HepG2 (cell line): ENCODE results near the gene MYD88. TPM values are rescaled to one million over a fixed set of nuclear protein-coding genes. Genes with fewer than 3 reads are reported as not detected.

Experiments
- ISL2 ChIP-seq: sonication (generic); formaldehyde crosslinking; IDR thresholded peaks from 2 replicates; pipeline ENCODE4 v1.5.0; 2020; ENCODE audit warnings: missing genetic modification reagents
- JUND ChIP-seq: sonication (generic); formaldehyde crosslinking; IDR thresholded peaks from 2 replicates; pipeline ENCODE4 v1.8.0; 2022; ENCODE audit warnings: mild to moderate bottlenecking, missing genetic modification reagents
- MXD4 ChIP-seq: IDR thresholded peaks from 2 replicates; pipeline ENCODE4 v1.6.1; 2016; ENCODE audit warnings: mild to moderate bottlenecking, missing biosample characterization, missing genetic modification reagents
- SRF ChIP-seq: IDR thresholded peaks from 2 replicates; pipeline ENCODE4 v1.6.1; 2011; ENCODE audit warnings: mild to moderate bottlenecking, low read depth, low read length, moderate library complexity
- SRY ChIP-seq: sonication (generic); formaldehyde crosslinking; IDR thresholded peaks from 2 replicates; pipeline ENCODE4 v1.8.0; 2022; ENCODE audit warnings: mild to moderate bottlenecking, missing genetic modification reagents
- TARDBP ChIP-seq: sonication (generic); formaldehyde crosslinking; IDR thresholded peaks from 2 replicates; pipeline ENCODE4 v1.8.0; 2022; ENCODE audit warnings: mild to moderate bottlenecking, missing genetic modification reagents
- ZNF383 ChIP-seq: sonication (generic); formaldehyde crosslinking; IDR thresholded peaks from 2 replicates; pipeline ENCODE4 v1.4.0; 2020; ENCODE audit warnings: missing genetic modification reagents, mild to moderate bottlenecking, borderline replicate concordance
- ZNF451 ChIP-seq: sonication (generic); formaldehyde crosslinking; IDR thresholded peaks from 2 replicates; pipeline ENCODE4 v1.5.0; 2020; ENCODE audit warnings: mild to moderate bottlenecking, missing genetic modification reagents
- ZNF556 ChIP-seq: sonication (generic); formaldehyde crosslinking; IDR thresholded peaks from 2 replicates; pipeline ENCODE4 v1.4.0; 2020; ENCODE audit warnings: mild to moderate bottlenecking, missing genetic modification reagents, borderline replicate concordance
- ZNF614 ChIP-seq: IDR thresholded peaks from 2 replicates; pipeline ENCODE4 v1.6.1; 2018; ENCODE audit warnings: missing biosample characterization, missing genetic modification reagents, inconsistent platforms, borderline replicate concordance
- polyA plus RNA-seq, 8 experiments: library from polyadenylated mRNA; depleted of rRNA in 3 of 8; stranded (reverse) in 7 of 8; unstranded in 1 of 8; fragments of >200 nt; fragmentation: Illumina TruSeq in 4 of 8; extraction: Trizol in 4 of 8; gene quantifications; 2 replicates each; pipeline versions ENCODE4 v1.2.1 to v1.2.3, GENCODE V29; 2011 to 2016; ENCODE audit warnings: low read depth in 4 of 8, missing spikeins in 1 of 8, mixed read lengths in 1 of 8; ENCODE audit not compliant: insufficient read depth in 1 of 8
- total RNA-seq, 5 experiments: library from RNA; depleted of rRNA; stranded (reverse); fragments of >200 nt; fragmentation: Illumina TruSeq; extraction: Trizol; gene quantifications; 2 replicates each; pipeline ENCODE4 v1.2.3, GENCODE V29; 2016; ENCODE audit warnings: low read depth in 1 of 5
- TF ChIP-seq, protein P1 (sequence below): sonication (generic); formaldehyde crosslinking; IDR thresholded peaks from 2 replicates; pipeline ENCODE4 v1.5.0; 2020; ENCODE audit warnings: mild to moderate bottlenecking, missing genetic modification reagents
- TF ChIP-seq, protein P2 (sequence below): IDR thresholded peaks from 2 replicates; pipeline ENCODE4 v1.6.1; 2016; ENCODE audit warnings: missing genetic modification reagents, missing compliant biosample characterization
- TF ChIP-seq, protein P3 (sequence below): sonication (generic); formaldehyde crosslinking; IDR thresholded peaks from 2 replicates; pipeline ENCODE4 v1.4.0; 2020; ENCODE audit warnings: missing genetic modification reagents
- TF ChIP-seq, protein P4 (sequence below): sonication (generic); formaldehyde crosslinking; IDR thresholded peaks from 2 replicates; pipeline ENCODE4 v1.5.0; 2020; ENCODE audit warnings: mild to moderate bottlenecking, missing genetic modification reagents, borderline replicate concordance
- TF ChIP-seq, protein P5 (sequence below): sonication (generic); formaldehyde crosslinking; IDR thresholded peaks from 2 replicates; pipeline ENCODE4 v1.9.0; 2021; ENCODE audit warnings: missing genetic modification reagents, borderline replicate concordance

MYD88 gene
- total and polyA plus RNA-seq, 2 of the 13 experiments (the other 11 are each of a cell fraction or from before 2014, with no cell fraction given) = 7.6 to 32.7 TPM

DNA sequence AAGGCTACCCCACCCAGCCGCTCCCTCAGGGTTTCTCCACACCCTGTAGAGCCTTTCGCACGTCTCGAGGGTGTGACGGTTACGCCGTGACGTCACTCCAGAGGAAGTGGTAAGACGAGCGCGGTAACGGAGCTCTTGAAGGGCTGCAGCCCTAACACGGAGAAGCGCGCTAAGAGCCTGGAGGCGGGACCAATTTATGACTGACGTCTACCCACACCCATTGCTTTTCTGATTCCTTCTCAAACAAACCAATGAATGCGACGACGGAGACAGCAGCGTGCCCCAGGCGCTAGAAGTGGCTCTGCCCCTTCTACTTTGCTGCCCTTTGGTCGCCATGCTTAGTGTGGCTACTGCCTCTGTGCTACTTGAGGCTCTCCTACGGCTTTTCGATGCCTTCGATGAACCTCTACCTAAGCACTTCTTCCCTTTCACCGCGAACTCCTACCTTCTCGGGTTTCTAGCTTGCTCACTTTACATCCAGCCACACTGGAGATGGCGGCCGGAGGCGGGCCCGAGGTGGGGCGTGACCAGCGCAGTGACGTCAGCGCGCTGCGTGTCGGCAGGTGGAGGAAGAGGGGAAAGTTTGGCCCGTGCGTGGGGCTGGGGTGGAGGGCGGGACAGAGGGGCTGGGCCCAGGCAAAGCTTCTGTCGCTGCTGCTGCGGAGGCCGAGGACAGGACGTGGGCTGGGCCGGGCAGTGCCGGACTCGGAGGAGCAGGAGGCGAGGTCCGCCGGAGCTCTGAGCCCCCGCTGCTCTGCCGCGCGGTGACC is 26.7 kb downstream of the MYD88 start, which contains the start of gene OXSR1 (continued):
- TF ChIP-seq JUND (peak; percentile 63), ZNF451 (CRISPR knock-in tag) (peak; percentile 21; the same call in 1 of the 2 replicates), MXD4 (CRISPR knock-in tag) (peak; percentile 72; the same call in 1 of the 2 replicates), SRF (peak; percentile 10; the same call in 1 of the 2 replicates), TARDBP (CRISPR knock-in tag) (peak; percentile 72; the same call in 1 of the 2 replicates), SRY (CRISPR knock-in tag) (peak; percentile 58; the same call in 1 of the 2 replicates), ZNF383 (CRISPR knock-in tag) (no peak), ZNF556 (CRISPR knock-in tag) (peak; percentile 27), ZNF614 (CRISPR knock-in tag) (peak; percentile 71; the same call in 1 of the 2 replicates), ISL2 (CRISPR knock-in tag) (peak; percentile 73; the same call in 1 of the 2 replicates)
- TF ChIP-seq, protein P1, sequence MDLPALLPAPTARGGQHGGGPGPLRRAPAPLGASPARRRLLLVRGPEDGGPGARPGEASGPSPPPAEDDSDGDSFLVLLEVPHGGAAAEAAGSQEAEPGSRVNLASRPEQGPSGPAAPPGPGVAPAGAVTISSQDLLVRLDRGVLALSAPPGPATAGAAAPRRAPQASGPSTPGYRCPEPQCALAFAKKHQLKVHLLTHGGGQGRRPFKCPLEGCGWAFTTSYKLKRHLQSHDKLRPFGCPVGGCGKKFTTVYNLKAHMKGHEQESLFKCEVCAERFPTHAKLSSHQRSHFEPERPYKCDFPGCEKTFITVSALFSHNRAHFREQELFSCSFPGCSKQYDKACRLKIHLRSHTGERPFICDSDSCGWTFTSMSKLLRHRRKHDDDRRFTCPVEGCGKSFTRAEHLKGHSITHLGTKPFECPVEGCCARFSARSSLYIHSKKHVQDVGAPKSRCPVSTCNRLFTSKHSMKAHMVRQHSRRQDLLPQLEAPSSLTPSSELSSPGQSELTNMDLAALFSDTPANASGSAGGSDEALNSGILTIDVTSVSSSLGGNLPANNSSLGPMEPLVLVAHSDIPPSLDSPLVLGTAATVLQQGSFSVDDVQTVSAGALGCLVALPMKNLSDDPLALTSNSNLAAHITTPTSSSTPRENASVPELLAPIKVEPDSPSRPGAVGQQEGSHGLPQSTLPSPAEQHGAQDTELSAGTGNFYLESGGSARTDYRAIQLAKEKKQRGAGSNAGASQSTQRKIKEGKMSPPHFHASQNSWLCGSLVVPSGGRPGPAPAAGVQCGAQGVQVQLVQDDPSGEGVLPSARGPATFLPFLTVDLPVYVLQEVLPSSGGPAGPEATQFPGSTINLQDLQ = 0 out of 2 replicates have a peak, but pooled peaks have one; percentile 62
- TF ChIP-seq, protein P2, sequence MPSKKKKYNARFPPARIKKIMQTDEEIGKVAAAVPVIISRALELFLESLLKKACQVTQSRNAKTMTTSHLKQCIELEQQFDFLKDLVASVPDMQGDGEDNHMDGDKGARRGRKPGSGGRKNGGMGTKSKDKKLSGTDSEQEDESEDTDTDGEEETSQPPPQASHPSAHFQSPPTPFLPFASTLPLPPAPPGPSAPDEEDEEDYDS (CRISPR knock-in tag) = peak; percentile 64
- TF ChIP-seq, protein P3, sequence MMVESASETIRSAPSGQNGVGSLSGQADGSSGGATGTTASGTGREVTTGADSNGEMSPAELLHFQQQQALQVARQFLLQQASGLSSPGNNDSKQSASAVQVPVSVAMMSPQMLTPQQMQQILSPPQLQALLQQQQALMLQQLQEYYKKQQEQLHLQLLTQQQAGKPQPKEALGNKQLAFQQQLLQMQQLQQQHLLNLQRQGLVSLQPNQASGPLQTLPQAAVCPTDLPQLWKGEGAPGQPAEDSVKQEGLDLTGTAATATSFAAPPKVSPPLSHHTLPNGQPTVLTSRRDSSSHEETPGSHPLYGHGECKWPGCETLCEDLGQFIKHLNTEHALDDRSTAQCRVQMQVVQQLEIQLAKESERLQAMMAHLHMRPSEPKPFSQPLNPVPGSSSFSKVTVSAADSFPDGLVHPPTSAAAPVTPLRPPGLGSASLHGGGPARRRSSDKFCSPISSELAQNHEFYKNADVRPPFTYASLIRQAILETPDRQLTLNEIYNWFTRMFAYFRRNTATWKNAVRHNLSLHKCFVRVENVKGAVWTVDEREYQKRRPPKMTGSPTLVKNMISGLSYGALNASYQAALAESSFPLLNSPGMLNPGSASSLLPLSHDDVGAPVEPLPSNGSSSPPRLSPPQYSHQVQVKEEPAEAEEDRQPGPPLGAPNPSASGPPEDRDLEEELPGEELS (CRISPR knock-in tag) = peak; percentile 49; the same call in 1 of the 2 replicates
- TF ChIP-seq, protein P4, sequence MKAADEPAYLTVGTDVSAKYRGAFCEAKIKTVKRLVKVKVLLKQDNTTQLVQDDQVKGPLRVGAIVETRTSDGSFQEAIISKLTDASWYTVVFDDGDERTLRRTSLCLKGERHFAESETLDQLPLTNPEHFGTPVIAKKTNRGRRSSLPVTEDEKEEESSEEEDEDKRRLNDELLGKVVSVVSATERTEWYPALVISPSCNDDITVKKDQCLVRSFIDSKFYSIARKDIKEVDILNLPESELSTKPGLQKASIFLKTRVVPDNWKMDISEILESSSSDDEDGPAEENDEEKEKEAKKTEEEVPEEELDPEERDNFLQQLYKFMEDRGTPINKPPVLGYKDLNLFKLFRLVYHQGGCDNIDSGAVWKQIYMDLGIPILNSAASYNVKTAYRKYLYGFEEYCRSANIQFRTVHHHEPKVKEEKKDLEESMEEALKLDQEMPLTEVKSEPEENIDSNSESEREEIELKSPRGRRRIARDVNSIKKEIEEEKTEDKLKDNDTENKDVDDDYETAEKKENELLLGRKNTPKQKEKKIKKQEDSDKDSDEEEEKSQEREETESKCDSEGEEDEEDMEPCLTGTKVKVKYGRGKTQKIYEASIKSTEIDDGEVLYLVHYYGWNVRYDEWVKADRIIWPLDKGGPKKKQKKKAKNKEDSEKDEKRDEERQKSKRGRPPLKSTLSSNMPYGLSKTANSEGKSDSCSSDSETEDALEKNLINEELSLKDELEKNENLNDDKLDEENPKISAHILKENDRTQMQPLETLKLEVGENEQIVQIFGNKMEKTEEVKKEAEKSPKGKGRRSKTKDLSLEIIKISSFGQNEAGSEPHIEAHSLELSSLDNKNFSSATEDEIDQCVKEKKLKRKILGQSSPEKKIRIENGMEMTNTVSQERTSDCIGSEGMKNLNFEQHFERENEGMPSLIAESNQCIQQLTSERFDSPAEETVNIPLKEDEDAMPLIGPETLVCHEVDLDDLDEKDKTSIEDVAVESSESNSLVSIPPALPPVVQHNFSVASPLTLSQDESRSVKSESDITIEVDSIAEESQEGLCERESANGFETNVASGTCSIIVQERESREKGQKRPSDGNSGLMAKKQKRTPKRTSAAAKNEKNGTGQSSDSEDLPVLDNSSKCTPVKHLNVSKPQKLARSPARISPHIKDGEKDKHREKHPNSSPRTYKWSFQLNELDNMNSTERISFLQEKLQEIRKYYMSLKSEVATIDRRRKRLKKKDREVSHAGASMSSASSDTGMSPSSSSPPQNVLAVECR = peak; percentile 92
- TF ChIP-seq, protein P5, sequence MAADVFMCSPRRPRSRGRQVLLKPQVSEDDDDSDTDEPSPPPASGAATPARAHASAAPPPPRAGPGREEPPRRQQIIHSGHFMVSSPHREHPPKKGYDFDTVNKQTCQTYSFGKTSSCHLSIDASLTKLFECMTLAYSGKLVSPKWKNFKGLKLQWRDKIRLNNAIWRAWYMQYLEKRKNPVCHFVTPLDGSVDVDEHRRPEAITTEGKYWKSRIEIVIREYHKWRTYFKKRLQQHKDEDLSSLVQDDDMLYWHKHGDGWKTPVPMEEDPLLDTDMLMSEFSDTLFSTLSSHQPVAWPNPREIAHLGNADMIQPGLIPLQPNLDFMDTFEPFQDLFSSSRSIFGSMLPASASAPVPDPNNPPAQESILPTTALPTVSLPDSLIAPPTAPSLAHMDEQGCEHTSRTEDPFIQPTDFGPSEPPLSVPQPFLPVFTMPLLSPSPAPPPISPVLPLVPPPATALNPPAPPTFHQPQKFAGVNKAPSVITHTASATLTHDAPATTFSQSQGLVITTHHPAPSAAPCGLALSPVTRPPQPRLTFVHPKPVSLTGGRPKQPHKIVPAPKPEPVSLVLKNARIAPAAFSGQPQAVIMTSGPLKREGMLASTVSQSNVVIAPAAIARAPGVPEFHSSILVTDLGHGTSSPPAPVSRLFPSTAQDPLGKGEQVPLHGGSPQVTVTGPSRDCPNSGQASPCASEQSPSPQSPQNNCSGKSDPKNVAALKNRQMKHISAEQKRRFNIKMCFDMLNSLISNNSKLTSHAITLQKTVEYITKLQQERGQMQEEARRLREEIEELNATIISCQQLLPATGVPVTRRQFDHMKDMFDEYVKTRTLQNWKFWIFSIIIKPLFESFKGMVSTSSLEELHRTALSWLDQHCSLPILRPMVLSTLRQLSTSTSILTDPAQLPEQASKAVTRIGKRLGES = 0 out of 2 replicates have a peak, but pooled peaks have one; percentile 39
